Inflammatory macrophage treated with lipopolysaccharide for 4 hours (primary cell): ENCODE results near the gene PVRIG.
"Not testable (repeated sequence)": the region's sequence is repeated elsewhere in the genome, so short reads cannot be mapped to it uniquely, and the experiment has no call there.

Experiments
- DNase-seq: peaks from one replicate; pipeline ENCODE4 v3.0.0-alpha.2; 2020

Gene PVRIG

DNA sequence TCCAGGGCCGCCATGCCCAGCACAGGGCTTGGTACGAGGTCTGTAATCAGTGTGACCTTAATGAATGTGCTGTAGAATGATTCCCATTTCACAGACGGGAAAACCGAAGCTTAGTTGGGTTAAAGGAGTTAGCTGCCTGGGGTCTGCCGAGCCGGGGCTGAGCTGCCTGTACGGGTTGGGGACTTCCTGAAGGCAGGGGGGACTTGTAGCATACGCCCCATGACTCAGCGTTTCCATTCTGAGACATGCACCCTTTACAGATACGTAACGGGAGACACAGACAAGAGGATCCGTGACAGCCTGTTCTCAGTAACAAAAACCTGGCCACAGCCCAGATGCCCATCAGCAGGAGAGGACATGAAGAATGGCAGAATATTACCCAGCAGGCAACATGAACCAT, 23.6 kb downstream of the PVRIG start:
- peak; percentile 46 for DNase-seq

GRCh38 chr7:100244988-100245605, 25.3 kb downstream of the PVRIG start:
- DNase-seq: not testable (repeated sequence)

GRCh38 chr7:100246121-100246864, 26.5 kb downstream of the PVRIG start:
- DNase-seq: not testable (repeated sequence)

DNA sequence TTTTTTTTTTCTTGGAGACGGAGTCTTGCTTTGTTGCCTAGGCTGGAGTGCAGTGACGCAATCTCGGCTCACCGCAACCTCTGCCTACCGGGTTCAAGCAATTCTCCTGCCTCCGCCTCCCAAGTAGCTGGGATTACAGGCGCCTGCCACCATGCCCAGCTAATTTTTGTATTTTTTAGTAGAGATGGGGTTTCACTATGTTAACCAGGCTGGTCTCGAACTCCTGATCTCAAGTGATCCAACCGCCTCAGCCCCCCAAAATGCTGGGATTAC, 27.1 kb downstream of the PVRIG start:
- DNase-seq: not testable (repeated sequence)

DNA sequence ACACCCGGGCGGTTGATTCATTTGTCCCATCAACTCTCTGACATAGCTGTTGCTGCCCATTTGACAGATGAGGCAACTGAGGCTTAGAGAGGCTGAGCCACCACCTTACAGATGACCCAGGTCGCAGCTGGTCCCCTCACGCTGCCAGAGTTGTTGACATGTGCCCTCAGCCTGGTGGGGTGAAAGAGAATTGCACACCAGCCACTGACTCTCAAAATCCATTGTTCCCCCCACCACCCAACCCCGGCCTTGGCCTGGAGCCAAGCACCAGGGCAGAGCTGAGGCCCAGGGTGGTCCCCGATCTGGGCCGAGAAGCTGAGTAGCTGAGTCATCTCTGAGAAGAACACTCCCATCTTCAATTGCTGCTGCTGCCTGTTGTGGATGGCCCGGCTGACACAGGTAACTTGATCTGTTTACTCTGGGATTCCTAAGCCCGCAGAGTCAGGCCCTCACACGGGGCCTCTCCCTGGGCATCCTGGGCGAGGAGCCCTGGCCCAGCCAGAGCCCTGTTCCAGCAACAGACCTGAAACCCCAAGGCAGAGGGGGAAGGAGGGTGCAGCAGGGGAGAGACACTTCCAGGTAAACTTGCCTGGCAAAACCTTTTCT, 27.5 kb downstream of the PVRIG start:
- DNase-seq: no peak

GRCh38 chr7:100248483-100248882, 28.7 kb downstream of the PVRIG start:
- DNase-seq: no peak

DNA sequence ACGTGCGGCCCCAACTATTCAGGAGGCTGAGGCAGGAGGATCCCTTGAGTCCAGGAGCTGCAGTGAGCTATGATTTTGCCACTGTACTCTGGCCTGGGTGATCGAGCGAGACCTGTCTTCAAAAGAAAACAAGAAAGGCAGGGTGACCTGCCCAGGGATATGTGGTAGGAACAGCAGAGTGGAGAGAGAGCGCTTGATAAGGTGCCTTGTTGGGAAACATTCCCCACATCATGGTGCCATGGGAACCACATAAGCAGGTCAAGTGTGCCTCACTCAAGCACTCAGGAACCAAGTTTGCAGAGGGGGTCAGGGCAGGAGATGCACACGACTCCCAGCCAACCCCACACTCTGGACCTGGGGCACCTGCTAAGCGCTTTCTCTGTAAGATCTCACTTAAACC, 37.3 kb downstream of the PVRIG start:
- no peak for DNase-seq

- DNase-seq: not testable (repeated sequence)
These were observed 40.2 kb downstream of the PVRIG start for GRCh38 chr7:100259984-100260383.

DNA sequence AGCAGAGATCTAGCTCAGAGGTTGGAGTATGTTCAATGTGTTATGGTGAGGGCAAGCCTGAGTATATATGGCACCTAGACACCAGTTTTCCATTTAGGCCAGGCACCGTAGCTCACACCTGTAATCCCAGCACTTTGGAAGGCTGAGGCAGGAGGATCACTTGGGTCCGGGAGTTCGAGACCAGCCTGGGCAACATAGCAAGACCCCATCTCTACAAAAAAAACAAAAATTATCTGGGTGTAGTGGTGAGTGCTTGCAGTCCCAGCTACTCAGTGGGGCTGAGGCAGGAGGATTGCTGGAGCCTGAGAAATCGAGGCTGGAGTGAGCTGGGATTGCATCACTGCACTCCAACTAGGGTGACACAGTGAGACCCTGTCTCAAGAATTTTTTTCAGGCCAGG, 43.1 kb downstream of the PVRIG start:
- DNase-seq: not testable (repeated sequence)

GRCh38 chr7:100264223-100264622, 44.5 kb downstream of the PVRIG start:
- DNase-seq: not testable (repeated sequence)

- not testable (repeated sequence) for DNase-seq
These were observed 45.0 kb downstream of the PVRIG start for GRCh38 chr7:100264669-100265165.

DNA sequence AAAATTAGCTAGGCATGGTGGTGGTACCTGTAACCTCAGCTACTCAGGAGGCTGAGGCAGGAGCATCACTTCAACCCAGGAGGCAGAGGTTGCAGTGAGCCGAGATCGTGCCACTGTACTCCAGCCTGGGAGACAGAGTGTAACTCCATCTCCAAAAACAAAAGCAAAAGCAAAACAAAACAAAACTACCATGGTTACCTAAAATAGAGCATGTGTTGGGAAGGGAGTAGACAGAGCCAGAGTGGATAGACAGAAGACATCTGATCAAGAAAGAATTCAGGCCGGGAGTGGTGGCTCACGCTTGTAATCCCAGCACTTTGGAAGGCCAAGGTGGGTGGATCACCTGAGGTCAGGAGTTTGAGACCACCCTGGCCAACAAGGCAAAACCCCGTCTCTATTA, 46.1 kb downstream of the PVRIG start:
- DNase-seq: peak; percentile 13

- no peak for DNase-seq
These were observed 47.0 kb downstream of the PVRIG start for GRCh38 chr7:100266576-100267354.

DNA sequence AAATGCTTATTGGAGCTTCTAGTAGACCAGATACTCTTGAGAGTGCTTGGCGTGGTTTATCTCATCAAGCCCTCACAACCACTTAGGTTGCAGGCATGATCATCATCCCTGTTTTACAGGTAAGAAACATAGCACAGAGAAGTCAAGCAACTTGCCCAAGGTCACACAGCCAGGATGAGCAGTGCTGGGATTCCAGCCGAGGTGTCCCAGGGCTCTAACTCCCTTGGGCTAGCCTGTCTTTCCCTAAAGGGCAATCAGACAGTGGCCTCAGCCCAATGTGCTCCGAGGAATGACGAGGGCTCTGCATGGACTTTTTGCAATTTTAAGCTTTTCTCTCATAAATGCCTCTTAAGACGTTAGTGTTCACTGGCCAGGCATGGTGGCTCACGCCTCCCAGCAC, 47.9 kb downstream of the PVRIG start:
- no peak for DNase-seq

DNA sequence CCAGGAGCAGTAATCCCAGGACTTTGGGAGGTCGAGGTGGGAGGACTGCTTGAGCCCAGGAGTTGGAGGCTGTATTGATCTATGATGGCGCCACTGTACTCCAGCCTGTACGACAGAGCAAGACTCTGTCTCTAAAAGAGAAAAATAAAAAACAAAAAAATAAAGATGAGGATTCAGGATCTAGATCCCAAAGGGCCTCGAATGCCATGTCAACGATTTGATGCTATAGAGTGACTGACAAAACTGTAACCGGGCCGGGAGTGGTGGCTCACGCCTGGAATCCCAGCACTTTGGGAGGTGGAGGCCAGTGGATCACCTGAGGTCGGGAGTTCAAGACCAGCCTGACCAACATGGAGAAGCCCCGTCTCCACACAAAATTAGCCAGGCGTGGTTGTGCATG, 49.1 kb downstream of the PVRIG start:
- DNase-seq: not testable (repeated sequence)

- not testable (repeated sequence) for DNase-seq
These were observed 49.7 kb downstream of the PVRIG start for GRCh38 chr7:100269306-100270045.

- not testable (repeated sequence) for DNase-seq
These were observed 50.5 kb downstream of the PVRIG start for GRCh38 chr7:100270046-100270918.
